ENCODE measurements around the gene RTF2.

Gene RTF2

GRCh38 chr20:56439771-56440291 lies 28.6 kb upstream of the RTF2 start:
- DNase-seq = no peak

- DNase-seq = no peak
These were observed 27.9 kb upstream of the RTF2 start for GRCh38 chr20:56440346-56441007.

- DNase-seq = no peak
These were observed 25.8 kb upstream of the RTF2 start for GRCh38 chr20:56442389-56443365.

GRCh38 chr20:56443654-56444540 lies 24.5 kb upstream of the RTF2 start:
- no peak for DNase-seq

- DNase-seq = no peak
These were observed 23.3 kb upstream of the RTF2 start for GRCh38 chr20:56445130-56445529.

GRCh38 chr20:56445540-56445939 lies 22.9 kb upstream of the RTF2 start:
- no peak for DNase-seq

GRCh38 chr20:56447227-56447626 lies 21.2 kb upstream of the RTF2 start:
- DNase-seq = no peak

GRCh38 chr20:56449459-56449858 lies 19.0 kb upstream of the RTF2 start:
- DNase-seq = no peak

GRCh38 chr20:56451056-56451765 lies 17.2 kb upstream of the RTF2 start:
- no peak for DNase-seq

GRCh38 chr20:56453352-56453751 lies 15.1 kb upstream of the RTF2 start:
- DNase-seq = no peak

- DNase-seq = no peak
These were observed 13.7 kb upstream of the RTF2 start for GRCh38 chr20:56454754-56455153.

- DNase-seq = no peak
These were observed 10.1 kb upstream of the RTF2 start for GRCh38 chr20:56458206-56458821.

- DNase-seq = no peak
These were observed 8.0 kb upstream of the RTF2 start for GRCh38 chr20:56460459-56460858.

GRCh38 chr20:56461576-56461975 lies 6.9 kb upstream of the RTF2 start:
- DNase-seq = no peak

GRCh38 chr20:56463428-56463827 lies 5.0 kb upstream of the RTF2 start:
- no peak for DNase-seq

- no peak for DNase-seq
These were observed 2.4 kb upstream of the RTF2 start for GRCh38 chr20:56465997-56466396.

- DNase-seq = no peak
These were observed 485 bp upstream of the RTF2 start for GRCh38 chr20:56467968-56468315.

- DNase-seq = no peak
These were observed 636 bp downstream of the RTF2 start for GRCh38 chr20:56469077-56469449.

GRCh38 chr20:56483970-56484369 lies 15.5 kb downstream of the RTF2 start:
- no peak for DNase-seq

GRCh38 chr20:56487216-56487615 lies 18.8 kb downstream of the RTF2 start:
- no peak for DNase-seq

- no peak for DNase-seq
These were observed 20.1 kb downstream of the RTF2 start for GRCh38 chr20:56488566-56488965.

GRCh38 chr20:56501116-56501515 lies 32.7 kb downstream of the RTF2 start:
- no peak for DNase-seq

All from SHP77 (cell line).